ENCODE data around the gene BMP10. TPM values are rescaled to one million over a fixed set of nuclear protein-coding genes. Genes with fewer than 3 reads are reported as not detected.

The BMP10 gene
- total and polyA plus RNA-seq, 2 of the 8 experiments (the other 6 are each of a cell fraction or from before 2014, with no cell fraction given): not detected

DNA sequence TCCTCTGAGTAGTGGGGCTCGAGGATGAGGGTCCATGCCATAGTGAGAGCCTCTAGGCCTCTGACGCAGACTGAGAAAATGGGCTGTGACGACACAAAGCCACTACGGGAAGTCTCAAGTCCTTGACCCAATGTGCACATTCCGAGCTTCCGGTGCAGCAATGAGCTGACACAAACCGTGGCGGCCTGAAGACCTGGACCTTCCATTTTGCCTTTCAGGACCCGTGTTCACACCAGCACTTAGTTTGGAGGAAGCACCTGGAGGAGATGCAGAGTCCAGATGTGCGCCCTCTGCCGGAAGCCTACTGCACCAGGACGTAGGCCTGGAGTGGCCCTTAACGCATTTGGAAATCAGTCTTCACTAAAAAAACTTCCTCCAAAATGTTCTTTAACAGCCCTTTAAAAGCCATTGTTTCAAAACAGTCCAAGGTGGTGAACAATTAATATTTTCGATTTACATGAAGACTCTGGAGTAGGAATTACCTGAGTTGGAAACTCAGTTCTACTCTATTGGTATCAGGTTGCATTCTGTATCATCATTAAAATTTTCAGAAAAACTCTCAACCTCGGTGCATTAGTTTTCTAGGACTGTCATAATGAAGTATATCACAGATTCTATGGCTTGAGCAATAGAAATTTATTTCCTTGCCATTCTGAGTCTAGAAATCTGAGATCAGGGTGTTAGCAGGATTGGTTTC lies 33.9 kb downstream of the BMP10 start (continued):
- TF ChIP-seq TBP (IDR thresholded peaks at IDR 0.05; ENCODE audit: low read depth, low read length) (no peak), TCF12 (IDR thresholded peaks at IDR 0.05; ENCODE audit: low read depth, low read length) (0 out of 2 replicates have a peak, but pooled peaks have one; percentile 12), JUN (IDR thresholded peaks at IDR 0.05; ENCODE audit: low read depth, low read length) (no peak), MAX (IDR thresholded peaks at IDR 0.05) (0 out of 2 replicates have a peak, but pooled peaks have one; percentile 11), NANOG (IDR thresholded peaks at IDR 0.05; ENCODE audit: insufficient read depth, low read depth, low read length, poor library complexity, severe bottlenecking) (no peak)
